ENCODE results near the gene CACNG7.
A peak's percentile ranks its signal among the peaks of the same experiment; 100 is the strongest.

The CACNG7 gene

DNA sequence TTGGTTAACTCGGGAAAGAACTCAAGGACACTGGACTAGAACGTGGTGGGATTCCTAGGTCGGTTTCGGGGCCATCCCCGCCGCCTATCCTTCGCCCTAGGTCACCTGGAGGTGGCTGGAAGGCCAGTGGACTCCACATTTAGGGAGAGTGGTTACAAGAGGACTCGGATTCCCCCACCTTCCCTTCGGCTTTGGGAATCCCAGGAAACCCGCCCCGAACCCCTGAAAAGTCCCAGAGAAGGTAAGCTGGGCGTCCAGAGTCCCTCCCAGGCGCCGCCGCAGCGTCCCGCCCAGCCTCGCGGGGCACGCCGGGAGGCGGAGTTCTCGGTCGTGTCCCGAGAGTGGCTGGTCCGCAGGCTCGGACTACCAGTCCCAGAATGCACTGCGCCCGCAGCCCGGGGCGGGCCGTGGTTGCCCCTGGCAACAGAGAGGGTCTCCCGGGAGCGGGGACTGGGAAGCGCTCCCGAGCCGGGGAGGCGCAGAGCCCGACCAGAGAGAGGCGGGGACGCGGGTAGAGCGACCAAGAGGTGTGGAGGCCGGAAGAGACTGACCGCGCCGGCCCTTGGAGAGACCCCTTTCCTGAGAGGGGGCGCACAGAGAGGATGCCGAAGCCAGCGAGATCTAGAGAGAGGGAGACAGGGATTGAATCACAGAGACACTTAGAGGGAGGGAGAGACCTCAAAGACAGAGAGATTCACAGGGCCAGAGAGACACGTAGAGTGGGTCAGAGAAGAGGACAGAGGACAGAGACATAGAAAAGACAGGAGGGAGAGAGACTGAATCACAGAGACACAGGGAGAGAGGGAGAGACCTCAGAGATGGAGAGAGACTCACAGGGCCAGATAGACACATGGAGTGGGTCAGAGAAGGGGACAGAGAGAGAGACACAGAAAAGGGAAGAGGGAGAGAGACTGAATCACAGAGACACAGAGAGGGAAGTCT lies 29.7 kb upstream of the CACNG7 start:
- DNase-seq (ENCODE audit: low read depth), result peak; percentile 85

DNA sequence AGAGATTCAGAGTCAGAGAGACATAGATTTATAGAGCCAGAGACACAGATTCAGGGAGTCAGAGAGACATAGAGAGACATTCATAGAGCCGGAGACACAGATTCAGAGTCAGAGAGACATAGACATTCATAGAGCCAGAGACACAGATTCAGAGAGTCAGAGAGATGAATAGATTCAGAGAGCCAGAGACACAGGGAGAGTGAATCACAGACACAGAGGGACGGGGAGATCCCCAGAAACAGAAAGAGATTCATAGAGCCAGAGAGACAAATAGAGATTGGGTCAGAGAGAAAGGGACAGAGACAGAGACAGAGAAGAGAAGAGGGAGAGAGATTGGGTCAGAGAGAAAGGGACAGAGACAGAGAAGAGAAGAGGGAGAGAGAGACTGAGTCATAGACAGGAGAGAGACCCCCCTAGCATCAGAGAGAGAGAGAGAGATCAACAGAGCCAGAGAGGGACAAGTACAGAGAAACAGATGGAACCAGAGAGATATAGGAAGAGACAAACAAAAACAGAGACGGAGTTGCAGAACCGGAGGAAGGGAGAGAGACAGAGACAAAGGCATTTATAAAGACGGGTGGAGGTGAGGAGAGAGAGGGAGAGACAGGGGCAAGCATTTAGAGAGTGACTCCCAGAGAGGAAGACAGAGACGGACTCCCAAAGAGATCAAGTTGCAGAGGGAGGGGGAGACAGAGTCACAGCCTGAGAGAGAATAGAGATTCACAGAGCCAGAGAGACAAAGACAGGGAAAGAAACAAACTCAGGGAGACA lies 28.2 kb upstream of the CACNG7 start:
- no peak for DNase-seq (ENCODE audit: low read depth)

- DNase-seq (ENCODE audit: low read depth), result peak; percentile 54
These were observed 27.3 kb upstream of the CACNG7 start, which contains the start of gene PRKCG for GRCh38 chr19:53881482-53882390. Gene PRKCG (plus strand): TSS chr19:53882197. CDS start chr19:53882495, 298 bp downstream.

DNA sequence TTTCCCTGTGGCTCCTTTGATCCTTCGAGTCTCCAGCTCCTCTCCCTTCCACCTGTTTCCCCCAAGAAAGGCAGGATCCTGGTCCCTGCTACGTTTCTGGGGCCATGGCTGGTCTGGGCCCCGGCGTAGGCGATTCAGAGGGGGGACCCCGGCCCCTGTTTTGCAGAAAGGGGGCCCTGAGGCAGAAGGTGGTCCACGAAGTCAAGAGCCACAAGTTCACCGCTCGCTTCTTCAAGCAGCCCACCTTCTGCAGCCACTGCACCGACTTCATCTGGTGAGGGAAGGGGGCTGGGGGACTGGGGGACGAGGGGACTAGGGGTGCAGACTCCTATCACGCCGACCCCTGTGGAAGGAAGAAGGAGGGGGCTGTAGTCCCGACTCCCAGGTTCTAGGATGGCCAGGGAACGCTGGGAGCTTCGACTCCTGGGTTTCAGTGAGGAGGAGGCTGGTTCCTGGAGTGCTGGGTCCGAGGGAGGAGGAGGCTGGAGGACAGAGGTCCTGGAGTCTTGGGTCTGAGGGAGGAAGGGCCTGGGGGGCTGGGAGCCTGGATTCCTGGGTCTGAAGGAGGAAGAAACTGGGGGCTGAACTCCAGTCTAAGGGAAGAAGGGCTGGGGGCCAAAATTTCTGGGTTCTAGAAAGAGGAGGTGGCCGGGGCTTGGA lies 26.6 kb upstream of the CACNG7 start:
- no peak for DNase-seq (ENCODE audit: low read depth)

GRCh38 chr19:53883231-53883661 lies 25.8 kb upstream of the CACNG7 start:
- DNase-seq (ENCODE audit: low read depth), result no peak

- no peak for DNase-seq (ENCODE audit: low read depth)
These were observed 25.3 kb upstream of the CACNG7 start for GRCh38 chr19:53883741-53884140.

DNA sequence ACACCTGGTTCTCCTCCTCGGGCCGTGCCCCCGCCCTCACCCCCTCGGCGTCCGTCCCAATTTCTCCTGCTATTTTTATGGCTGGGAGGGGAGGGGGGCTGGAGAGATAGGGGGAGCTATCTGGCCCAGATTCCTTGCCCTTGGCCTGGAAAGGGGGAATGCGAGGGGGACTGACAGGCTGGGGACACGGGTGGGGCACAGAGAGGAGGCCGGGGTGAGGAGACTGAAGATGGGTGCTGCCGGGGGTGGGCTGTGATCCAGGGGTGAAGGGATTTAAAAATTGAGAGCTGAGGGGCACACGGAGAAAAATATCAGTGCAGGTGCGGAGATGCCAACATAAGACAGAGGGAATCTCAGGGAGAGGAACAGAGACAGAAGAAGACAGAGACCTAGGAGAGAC lies 24.8 kb upstream of the CACNG7 start:
- no peak for DNase-seq (ENCODE audit: low read depth)

DNA sequence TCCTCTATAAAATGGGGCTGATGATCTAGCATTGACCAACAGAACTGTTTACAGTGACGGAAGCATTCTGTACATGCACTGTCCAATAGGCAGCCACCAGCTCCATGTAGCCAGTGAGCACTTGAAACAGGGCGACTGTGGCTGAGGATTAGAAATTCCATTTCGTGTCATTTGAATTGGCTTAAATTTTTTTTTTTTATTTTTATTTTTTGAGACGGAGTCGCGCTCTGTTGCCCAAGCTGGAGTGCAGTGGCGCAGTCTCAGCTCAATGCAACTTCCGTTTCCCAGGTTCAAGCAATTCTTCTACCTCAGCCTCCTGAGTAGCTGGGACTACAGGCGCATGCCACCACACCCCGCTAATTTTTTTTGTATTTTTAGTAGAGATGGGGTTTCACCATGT lies 24.0 kb upstream of the CACNG7 start:
- DNase-seq (ENCODE audit: low read depth), result no peak

- DNase-seq (ENCODE audit: low read depth), result no peak
These were observed 16.6 kb upstream of the CACNG7 start for GRCh38 chr19:53892301-53892980.

GRCh38 chr19:53892981-53893325 lies 16.1 kb upstream of the CACNG7 start:
- peak; percentile 32 for DNase-seq (ENCODE audit: low read depth)

DNA sequence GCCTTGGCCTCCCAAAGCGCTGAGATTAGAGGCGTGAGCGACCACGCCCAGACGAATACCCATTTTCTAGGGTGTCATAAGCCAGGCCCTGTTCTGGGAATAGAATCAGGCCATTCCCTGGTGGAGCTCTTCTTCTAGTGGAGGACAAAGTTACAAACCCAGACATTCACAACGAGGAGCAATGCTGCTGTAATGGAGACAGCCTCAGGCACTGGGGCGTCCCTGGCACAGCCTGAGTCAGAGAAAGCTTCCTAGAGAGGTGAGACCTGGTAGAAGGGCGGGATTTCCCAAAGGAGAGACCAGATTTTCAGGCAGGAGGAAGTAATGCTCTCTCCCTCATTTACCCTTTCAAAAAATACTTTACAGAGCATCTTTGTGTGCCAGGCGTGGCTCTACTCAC lies 14.4 kb upstream of the CACNG7 start:
- DNase-seq (ENCODE audit: low read depth), result no peak

- DNase-seq (ENCODE audit: low read depth), result no peak
These were observed 12.4 kb upstream of the CACNG7 start for GRCh38 chr19:53896682-53897081.

GRCh38 chr19:53897459-53897858 lies 11.6 kb upstream of the CACNG7 start:
- DNase-seq (ENCODE audit: low read depth), result no peak

DNA sequence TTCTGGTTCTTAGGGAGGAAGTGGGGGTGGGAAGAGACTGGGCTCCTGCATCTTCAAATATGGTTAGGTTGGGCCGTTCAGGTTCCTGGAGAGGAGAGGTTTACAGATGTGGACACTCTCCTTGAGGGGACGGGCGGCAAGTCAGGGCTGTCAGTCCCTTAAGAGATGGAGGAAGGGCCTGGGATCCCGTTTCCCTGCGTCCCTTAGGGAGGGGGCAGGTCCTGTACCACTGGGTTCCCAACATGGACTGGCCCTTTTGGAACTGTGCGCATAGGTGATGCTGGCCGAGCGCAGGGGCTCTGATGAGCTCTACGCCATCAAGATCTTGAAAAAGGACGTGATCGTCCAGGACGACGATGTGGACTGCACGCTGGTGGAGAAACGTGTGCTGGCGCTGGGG lies 10.9 kb upstream of the CACNG7 start:
- DNase-seq (ENCODE audit: low read depth), result no peak

GRCh38 chr19:53898636-53899341 lies 10.3 kb upstream of the CACNG7 start:
- peak; percentile 25 for DNase-seq (ENCODE audit: low read depth)

DNA sequence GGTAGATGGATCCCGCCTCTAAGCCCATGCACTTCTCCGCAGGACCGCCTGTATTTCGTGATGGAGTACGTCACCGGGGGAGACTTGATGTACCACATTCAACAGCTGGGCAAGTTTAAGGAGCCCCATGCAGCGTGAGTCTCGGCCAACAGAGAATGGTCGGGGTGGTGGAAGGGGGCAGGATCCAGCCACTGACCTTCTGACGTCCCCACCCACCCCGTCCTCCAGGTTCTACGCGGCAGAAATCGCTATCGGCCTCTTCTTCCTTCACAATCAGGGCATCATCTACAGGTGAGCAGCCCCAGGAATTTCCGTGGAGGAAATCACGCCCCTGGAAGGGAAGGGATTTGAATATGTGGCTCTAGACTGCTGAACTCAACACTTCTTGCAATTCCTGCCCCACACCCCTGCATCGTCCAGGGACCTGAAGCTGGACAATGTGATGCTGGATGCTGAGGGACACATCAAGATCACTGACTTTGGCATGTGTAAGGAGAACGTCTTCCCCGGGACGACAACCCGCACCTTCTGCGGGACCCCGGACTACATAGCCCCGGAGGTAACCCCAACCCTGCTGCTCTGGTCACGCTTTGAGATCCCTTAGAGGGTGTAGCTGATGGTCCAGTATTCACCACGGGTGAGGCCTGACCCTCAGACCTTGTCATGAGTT lies 8.8 kb upstream of the CACNG7 start:
- DNase-seq (ENCODE audit: low read depth), result no peak

DNA sequence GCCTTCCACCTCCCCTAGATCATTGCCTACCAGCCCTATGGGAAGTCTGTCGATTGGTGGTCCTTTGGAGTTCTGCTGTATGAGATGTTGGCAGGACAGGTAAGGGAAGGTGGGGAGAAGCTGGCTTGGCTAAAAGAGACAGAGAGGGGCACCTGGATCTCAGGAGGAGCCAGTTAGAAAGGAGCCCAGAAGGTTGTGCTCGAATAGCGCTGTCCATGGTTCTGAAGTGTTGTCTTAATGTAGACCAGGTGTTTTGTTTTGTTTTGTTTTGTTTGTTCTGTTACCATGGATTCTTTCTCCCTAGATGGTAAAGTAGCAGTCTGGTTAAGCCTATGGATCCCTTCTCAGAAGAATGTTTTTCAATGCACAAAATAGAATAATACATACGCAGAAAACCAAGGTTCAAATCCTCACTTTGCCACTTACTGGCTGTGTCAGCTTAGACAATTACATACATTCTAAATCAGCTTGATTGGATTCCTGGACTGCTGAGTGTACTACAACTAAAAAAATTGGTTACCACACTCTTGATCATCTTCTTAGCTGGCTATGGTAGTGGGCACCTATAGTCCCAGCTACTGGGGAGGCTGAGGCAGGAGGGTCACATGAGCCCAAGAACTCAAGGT lies 5.9 kb upstream of the CACNG7 start:
- peak; percentile 50 for DNase-seq (ENCODE audit: low read depth)

DNA sequence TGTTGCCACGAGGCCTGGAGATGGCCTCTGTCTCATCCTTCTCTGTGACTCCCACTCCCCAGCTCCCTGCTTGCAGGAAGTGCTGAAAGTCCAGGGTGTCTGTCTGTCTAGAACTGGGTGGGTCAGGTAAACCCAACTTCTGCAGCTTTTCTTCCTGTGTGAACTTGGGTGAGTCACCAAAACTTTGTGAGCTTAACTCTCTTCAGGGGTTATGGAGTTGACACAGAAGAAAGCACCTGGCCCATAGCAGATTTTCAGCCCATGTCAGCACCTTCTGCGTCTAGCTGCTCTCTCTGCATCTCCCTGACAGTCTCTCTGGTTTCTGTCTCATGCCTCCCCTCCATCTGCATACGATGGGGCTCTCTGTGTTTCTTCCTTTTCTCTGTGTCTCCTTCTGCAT lies 4.2 kb upstream of the CACNG7 start:
- no peak for DNase-seq (ENCODE audit: low read depth)

GRCh38 chr19:53905787-53906186 lies 3.3 kb upstream of the CACNG7 start:
- no peak for DNase-seq (ENCODE audit: low read depth)
